Muscle of leg (tissue), 11 donors: ENCODE data around the gene PARP2. TPM values are rescaled to one million over a fixed set of nuclear protein-coding genes. Genes with fewer than 3 reads are reported as not detected.
"Not testable (repeated sequence)": the region's sequence is repeated elsewhere in the genome, so short reads cannot be mapped to it uniquely, and the experiment has no call there.

Experiments used
- DNase-seq: peaks from one replicate; pipeline ENCODE4 v3.0.0; 2013
- H3K27ac ChIP-seq: one replicate; pipeline ENCODE4 v1.5.1; 2013; ENCODE audit warnings: mild to moderate bottlenecking, low read length, control low read depth
- H3K27me3 ChIP-seq: one replicate; pipeline ENCODE4 v1.6.1; 2013; ENCODE audit warnings: low read length; ENCODE audit not compliant: control insufficient read depth, insufficient read depth
- H3K36me3 ChIP-seq: one replicate; pipeline ENCODE4 v1.6.1; 2013; ENCODE audit warnings: low read length; ENCODE audit not compliant: control insufficient read depth, insufficient read depth
- H3K4me1 ChIP-seq: one replicate; pipeline ENCODE4 v1.6.1; 2013; ENCODE audit warnings: low read length; ENCODE audit not compliant: control insufficient read depth, insufficient read depth
- H3K4me3 ChIP-seq: one replicate; pipeline ENCODE4 v1.5.1; 2013; ENCODE audit warnings: low read length, control low read depth
- H3K9me3 ChIP-seq: replicated peaks from 2 replicates; pipeline ENCODE4 v1.6.1; 2013; ENCODE audit warnings: low read depth, low read length; ENCODE audit not compliant: control insufficient read depth
- WGBS: methylation state at CpG from one replicate; pipeline ENCODE4 v1.1.5; 2013; ENCODE audit warnings: missing lambda C conversion rate; ENCODE audit not compliant: insufficient coverage; 5-methylcytosine and 5-hydroxymethylcytosine counted together
- polyA plus RNA-seq, 8 donors: library from polyadenylated mRNA; unstranded; fragments of 120-200 nt; gene quantifications; one replicate each; pipeline versions ENCODE4 v1.2.1 to v1.2.3, GENCODE V29; 2013; ENCODE audit warnings: inconsistent platforms in 1 of 8, low replicate concordance in 1 of 8; ENCODE audit not compliant: insufficient read length in 8 of 8, insufficient read depth in 1 of 8
- total RNA-seq: library from RNA; stranded (reverse); fragments of 120-200 nt; gene quantifications from one replicate; pipeline ENCODE4 v1.2.4, GENCODE V29; 2013

Gene PARP2
- total and polyA plus RNA-seq, 9 donors: 21.8 to 36.9 (median 33.2) TPM

DNA sequence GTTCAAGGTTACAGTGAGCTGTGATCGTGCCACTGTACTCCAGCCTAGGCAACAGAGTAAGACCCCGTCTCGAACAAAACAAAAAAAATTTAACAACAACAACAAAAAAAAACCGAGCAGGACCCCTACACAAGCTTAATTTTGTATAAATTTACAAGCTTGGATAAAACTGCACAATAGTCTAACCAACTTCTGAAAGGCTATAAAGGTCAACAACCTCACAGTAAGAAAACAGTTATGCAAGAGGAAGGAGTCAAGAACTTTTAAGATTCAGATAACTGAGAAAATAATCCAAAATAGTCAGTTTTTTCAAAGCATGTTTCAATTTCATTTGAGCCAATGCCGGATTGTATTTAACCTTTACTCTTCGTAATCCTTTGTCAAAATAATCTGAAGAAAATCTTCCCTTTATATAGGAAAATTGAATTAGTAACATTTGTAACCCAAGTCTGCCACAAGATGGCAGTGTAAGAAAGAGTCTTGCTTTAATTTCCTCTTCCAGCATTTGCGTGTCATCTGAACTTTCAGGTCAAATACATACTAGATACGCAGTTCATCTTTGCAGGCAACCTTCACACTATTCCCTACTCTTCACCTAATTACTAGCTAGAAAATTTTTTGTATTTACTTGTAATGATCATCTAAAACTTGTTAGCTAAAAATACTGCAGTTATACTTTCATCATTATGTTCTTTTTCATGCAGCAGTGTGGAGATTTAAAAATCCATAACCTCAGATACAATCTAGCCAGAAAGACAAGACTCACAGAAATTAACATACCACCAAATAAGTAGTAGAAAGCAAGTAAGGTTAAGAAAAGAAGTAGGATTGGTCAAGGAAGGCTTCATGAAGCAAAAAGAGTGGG lies 16.2 kb upstream of the PARP2 start:
- H3K27me3 ChIP-seq: no peaks in the 10 kb centered on the region
- no peaks in the 10 kb centered on the region for H3K4me1 ChIP-seq
- H3K27ac ChIP-seq: no peak overlapping the region
- no CpG with 5 or more reads among the region's 8 CpGs for WGBS
- no peak overlapping the region for H3K4me3 ChIP-seq
- no peaks in the 10 kb centered on the region for H3K9me3 ChIP-seq
- peak; percentile 82 for DNase-seq
- H3K36me3 ChIP-seq: peaks cover 20% of the 10 kb centered on the region

GRCh38 chr14:20328705-20329104 lies 14.7 kb upstream of the PARP2 start:
- Histone ChIP-seq H3K27ac (no peak overlapping the region), H3K27me3 (no peaks in the 10 kb centered on the region), H3K4me3 (no peak overlapping the region), H3K4me1 (peaks cover 2% of the 10 kb centered on the region), H3K36me3 (peaks cover 11% of the 10 kb centered on the region), H3K9me3 (no peaks in the 10 kb centered on the region)
- no CpG with 5 or more reads among the region's 2 CpGs for WGBS
- no peak for DNase-seq

GRCh38 chr14:20329355-20329754 lies 14.1 kb upstream of the PARP2 start:
- Histone ChIP-seq H3K4me1 (peaks cover 2% of the 10 kb centered on the region), H3K36me3 (peaks cover 11% of the 10 kb centered on the region), H3K9me3 (no peaks in the 10 kb centered on the region), H3K4me3 (no peak overlapping the region), H3K27ac (no peak overlapping the region), H3K27me3 (no peaks in the 10 kb centered on the region)
- WGBS: no CpG with 5 or more reads among the region's 2 CpGs
- DNase-seq: no peak

DNA sequence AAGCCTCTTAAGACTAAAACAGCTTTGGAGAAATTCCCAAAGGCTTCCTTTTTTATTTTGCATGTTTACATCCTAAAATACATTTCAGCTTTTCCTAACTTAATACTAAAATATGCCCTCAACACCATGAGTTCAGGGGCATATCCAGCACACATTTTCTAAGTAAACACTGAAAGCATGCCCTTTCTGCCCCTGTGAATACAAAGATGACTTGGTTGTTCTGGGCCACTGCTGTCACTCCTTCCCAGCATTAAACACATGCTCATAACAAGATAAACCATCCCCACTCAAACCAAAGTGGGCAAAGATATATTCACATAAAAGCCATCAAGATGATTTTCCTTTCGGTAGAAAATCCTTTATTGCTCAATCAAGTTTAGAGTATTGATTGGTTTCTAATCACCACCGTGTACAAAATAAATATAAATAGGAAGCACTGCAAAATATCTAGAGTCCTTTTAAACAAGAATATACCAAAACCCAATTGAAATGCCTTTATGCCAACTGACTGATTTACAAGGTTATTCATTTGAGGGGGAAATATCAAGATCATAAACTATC lies 12.3 kb upstream of the PARP2 start:
- no peak for DNase-seq
- Histone ChIP-seq H3K27ac (no peak overlapping the region), H3K36me3 (peaks cover 3% of the 10 kb centered on the region), H3K4me1 (peaks cover 2% of the 10 kb centered on the region), H3K27me3 (no peaks in the 10 kb centered on the region), H3K9me3 (no peaks in the 10 kb centered on the region), H3K4me3 (no peak overlapping the region)
- no CpG with 5 or more reads among the region's 2 CpGs for WGBS

DNA sequence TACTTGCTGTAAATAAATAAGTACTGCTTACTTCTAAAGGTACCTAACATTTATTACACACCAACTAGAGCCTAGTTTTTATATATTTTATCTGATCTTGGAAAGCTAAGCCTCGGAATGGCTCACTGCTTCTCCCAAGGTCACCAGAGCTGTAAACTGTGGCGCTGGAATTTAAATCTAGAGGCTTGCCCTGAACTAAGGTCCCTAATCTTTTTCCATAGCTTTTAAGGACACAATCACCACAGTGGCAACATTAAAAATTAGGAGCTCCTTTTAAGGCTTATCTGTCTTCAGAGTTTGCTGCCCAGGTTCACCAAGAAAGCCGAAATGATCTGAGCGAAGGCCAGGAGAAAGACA lies 11.0 kb upstream of the PARP2 start:
- Histone ChIP-seq H3K4me1 (peaks cover 2% of the 10 kb centered on the region), H3K27ac (peak overlapping the region; percentile 94), H3K4me3 (peak overlapping the region; percentile 70), H3K36me3 (no peaks in the 10 kb centered on the region), H3K27me3 (no peaks in the 10 kb centered on the region), H3K9me3 (no peaks in the 10 kb centered on the region)
- WGBS: 0% methylated on average over 3 of the region's 4 CpGs
- DNase-seq: no peak

DNA sequence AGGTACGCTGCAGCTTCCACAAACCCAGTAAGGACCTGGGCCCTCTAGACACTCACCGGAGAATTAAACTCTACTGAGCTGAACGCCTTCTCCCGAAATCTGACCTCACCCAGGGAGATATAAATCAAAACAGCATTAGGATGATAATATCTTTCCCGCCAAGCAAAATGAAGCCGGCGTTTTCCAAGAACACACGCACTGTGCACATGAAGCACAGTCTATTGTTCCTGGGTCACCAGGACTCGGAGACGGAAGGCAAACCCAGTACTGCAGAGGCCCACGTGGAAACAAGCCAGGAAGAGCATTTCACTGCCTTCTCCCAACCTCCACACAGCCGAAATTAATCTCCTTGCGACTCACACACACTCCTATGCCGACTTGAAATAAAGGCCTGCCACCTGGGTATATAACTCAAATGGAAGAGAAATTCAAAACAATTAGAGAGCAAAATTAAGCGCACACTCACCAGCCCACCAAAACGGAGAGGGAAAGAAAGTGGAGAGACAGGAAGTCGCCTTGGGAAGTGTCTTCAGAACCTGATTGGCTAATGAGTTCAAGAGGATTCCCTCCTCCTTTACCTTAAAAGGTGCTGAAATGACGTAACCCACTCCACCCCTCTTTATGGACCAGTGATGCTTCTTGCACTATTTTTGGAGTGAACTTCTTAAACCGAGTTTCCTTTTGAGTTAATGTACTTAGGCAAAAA lies 10.5 kb upstream of the PARP2 start, which contains the start of gene CCNB1IP1:
CCNB1IP1 (minus strand) TSS at position 492 of the 706 bp plus-strand sequence. CDS start 16,756 bp downstream, outside the sequence.
- Histone ChIP-seq H3K4me3 (peak within 1 kb of the TSS; percentile 70), H3K9me3 (no peaks in the 10 kb centered on the region), H3K27ac (peak within 1 kb of the TSS; percentile 94), H3K36me3 (no peaks in the 10 kb centered on the region), H3K27me3 (no peaks in the 10 kb centered on the region), H3K4me1 (peaks cover 2% of the 10 kb centered on the region)
- DNase-seq: peak; percentile 96
- WGBS: 0% methylated on average over 6 of the region's 19 CpGs

GRCh38 chr14:20333494-20333841 lies 10.0 kb upstream of the PARP2 start:
- Histone ChIP-seq H3K4me1 (peaks cover 2% of the 10 kb centered on the region), H3K9me3 (no peaks in the 10 kb centered on the region), H3K4me3 (peak overlapping the region; percentile 70), H3K36me3 (no peaks in the 10 kb centered on the region), H3K27ac (peak overlapping the region; percentile 94), H3K27me3 (peaks cover 2% of the 10 kb centered on the region)
- no CpG with 5 or more reads among the region's 3 CpGs for WGBS
- DNase-seq: no peak

DNA sequence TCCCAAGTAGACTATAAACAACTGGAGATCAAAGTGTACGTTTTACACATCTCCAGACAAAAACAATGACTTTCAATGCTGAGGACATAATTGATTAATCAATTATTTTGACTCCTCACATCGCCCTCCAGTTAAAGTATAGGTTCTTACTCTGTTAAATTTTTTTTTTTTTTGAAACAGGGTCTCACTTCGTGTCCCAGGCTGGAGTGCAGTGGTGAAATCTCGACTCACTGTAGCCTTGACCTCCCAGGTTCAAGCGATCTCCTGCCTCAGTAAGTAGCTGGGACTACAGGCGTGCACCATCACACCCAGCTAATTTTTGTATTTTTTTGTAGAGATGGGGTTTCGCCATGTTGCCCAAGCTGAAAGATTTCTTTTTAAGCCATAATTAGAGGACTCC lies 9.4 kb upstream of the PARP2 start:
- H3K9me3 ChIP-seq: no peaks in the 10 kb centered on the region
- no peaks in the 10 kb centered on the region for H3K36me3 ChIP-seq
- H3K27me3 ChIP-seq: peaks cover 2% of the 10 kb centered on the region

DNA sequence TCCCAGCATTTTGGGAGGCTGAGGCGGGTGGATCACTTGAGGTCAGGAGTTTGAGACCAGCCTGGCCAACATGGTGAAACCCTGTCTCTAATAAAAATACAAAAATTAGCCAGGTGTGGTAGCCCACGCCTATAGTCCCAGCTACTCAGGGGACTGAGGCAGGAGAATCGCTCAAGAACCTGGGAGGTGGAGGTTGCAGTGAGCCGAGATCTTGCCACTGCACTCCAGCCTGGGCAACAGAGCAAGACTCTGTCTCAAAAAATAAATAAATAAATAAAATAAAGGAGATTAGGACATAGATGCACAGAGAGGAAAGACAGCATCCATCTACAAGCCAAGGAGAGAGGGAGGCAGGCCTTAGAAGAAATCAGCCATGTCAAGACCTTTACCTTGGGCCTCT lies 2.4 kb upstream of the PARP2 start:
- not testable (repeated sequence) for H3K9me3 ChIP-seq, H3K36me3 ChIP-seq, H3K27ac ChIP-seq, H3K4me1 ChIP-seq, H3K4me3 ChIP-seq, DNase-seq, H3K27me3 ChIP-seq
- 100% methylated on average over 1 of the region's 4 CpGs for WGBS

More for the DNA sequence above, 9.4 kb upstream of the PARP2 start:
- DNase-seq: no peak
- H3K4me3 ChIP-seq: no peak overlapping the region
- H3K27ac ChIP-seq: no peak overlapping the region
- no CpG with 5 or more reads among the region's 7 CpGs for WGBS
- peaks cover 2% of the 10 kb centered on the region for H3K4me1 ChIP-seq

DNA sequence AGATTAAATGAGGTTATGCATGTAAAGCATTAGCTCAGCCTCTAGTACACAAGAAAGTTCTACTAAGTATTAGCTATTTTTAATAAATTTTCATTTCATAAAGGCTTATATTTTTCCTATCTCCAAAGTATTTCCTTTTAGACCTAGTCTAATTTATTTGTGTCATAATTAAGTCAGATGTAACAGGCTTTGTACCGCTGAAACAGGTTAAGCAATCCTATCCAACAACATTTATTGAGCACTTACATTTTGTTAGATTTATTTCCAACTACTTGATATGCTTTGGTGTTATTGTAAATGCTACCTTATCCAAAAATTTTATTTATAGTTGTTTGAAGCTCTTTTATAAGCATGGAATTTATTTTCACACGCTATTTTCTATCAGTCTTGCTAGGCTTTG lies 1.8 kb upstream of the PARP2 start:
- no peaks in the 10 kb centered on the region for H3K9me3 ChIP-seq
- H3K27ac ChIP-seq: no peak overlapping the region
- H3K4me1 ChIP-seq: no peaks in the 10 kb centered on the region
- peaks cover 2% of the 10 kb centered on the region for H3K27me3 ChIP-seq
- no peak for DNase-seq
- peaks cover 10% of the 10 kb centered on the region for H3K36me3 ChIP-seq
- peak overlapping the region; percentile 86 for H3K4me3 ChIP-seq
- WGBS: no CpG with 5 or more reads among the region's 2 CpGs
